GM10248 (cell line): ENCODE data around the gene KIAA1210.

Experiments used
- CTCF ChIA-PET: fragments of 300-600 bp; sonication (Branson Sonifier 250); formaldehyde crosslinking; extraction: SDS; loops from one replicate; lab custom pipeline; 2021; ENCODE audit warnings: antibody characterized with exemption; lab: Yijun Ruan, JAX
- POLR2A ChIA-PET: fragments of 350-650 bp; sonication (Branson Sonifier 250); formaldehyde crosslinking; extraction: SDS; loops from one replicate; lab custom pipeline; 2020; ENCODE audit warnings: antibody characterized with exemption; lab: Yijun Ruan, JAX
- DNase-seq: peaks from one replicate; pipeline ENCODE4 v3.0.0; 2012; ENCODE audit errors: extremely low spot score
- CTCF ChIP-seq: IDR thresholded peaks from 2 replicates; pipeline ENCODE4 v1.5.1; 2012; ENCODE audit warnings: mild to moderate bottlenecking, low read depth; ENCODE audit errors: extremely low read depth, missing control alignments, control extremely low read depth

The KIAA1210 gene

DNA sequence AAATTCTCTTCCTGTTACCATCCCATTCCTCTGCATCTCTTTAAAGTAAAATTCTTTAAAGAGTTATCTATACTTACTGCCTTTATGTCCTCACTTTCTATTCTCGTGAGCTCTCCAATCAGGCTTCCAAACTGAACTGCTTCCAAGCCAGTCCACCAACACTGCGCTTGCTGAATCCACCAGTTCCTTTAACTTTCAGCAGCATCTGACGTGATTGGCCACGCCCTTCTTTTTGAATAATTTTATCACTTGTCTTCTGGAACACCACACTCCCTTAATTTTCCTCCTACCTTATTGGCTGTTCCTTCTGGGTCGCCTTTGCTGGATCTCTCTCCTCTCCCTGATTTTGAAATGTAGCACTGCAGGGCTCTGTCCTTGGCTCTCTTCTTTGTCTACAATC, at the start of gene KIAA1210:
Gene KIAA1210 (minus strand): TSS at position 163 of the 400 bp plus-strand sequence. CDS start 4,170 bp downstream, outside the sequence.
- CTCF ChIA-PET = interaction anchor here (2.2 kb wide), 1 partner anchor 9 kb away, joined by 5 read pairs; no protein-coding TSS in a partner anchor
- POLR2A ChIA-PET = no interaction called here
- no peak for TF ChIP-seq CTCF
- DNase-seq = no peak

DNA sequence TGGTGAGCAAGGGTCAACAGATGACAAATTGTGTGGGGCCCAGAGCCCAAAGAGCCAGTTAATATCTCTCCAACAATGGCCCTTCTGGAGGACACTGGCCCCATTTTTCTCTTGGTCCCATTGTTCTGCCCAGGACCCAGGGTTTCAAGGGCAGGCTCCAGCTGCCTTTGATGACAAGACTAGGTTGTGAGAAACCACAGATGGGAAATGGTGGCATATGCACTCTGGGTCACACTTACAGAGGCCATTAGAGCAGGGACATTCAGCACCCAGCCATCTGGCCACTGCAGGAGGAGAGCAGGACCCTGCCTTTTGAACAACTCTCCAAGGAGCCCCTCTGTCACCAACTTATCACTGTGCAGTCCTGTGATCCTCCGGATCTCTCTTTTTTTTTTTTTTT, 49.7 kb upstream of the KIAA1210 start:
- CTCF ChIA-PET = no interaction called here
- POLR2A ChIA-PET = no interaction called here
- no peak for DNase-seq
- TF ChIP-seq CTCF = no peak

DNA sequence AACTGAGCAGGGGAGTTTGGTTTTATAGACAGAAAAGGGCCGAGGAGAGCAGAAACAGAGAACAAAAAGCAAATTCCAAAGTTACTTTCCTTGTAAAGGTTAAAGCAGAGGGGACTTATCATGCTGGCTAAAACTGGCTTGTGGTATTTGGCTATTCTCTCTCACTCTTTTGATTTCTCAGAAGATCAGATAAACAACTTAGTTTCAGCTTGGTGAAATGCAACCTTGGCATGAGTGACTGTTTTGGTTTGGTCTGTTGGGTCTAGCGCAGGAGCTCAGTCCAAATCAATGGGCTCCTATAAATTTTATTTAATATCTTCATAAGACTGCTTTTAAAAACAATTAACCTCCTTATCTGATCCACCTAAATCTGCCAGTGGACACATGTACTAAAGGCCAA, 47.3 kb upstream of the KIAA1210 start:
- CTCF ChIA-PET = no interaction called here
- TF ChIP-seq CTCF = no peak
- POLR2A ChIA-PET = no interaction called here
- DNase-seq = no peak

DNA sequence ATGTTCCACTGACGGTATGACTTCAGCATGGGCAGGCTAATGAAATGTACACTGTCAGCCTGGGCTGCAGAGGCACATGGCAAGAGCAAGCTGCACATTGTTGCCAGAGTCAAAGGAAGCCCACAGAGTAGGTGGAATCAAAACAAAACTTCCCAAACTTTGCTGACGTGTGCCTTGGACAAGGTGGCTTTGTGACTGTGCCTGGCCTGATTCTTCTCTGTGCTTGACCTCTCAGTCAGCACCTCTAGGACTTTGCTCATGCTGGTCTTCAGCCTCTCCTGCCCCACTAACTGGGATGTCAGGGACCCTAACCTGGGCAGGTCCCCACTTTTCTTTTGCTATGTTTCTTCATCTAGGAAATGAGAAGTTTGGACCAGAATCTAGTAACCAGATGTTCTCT, 40.5 kb upstream of the KIAA1210 start:
- POLR2A ChIA-PET = no interaction called here
- CTCF ChIA-PET = no interaction called here

DNA sequence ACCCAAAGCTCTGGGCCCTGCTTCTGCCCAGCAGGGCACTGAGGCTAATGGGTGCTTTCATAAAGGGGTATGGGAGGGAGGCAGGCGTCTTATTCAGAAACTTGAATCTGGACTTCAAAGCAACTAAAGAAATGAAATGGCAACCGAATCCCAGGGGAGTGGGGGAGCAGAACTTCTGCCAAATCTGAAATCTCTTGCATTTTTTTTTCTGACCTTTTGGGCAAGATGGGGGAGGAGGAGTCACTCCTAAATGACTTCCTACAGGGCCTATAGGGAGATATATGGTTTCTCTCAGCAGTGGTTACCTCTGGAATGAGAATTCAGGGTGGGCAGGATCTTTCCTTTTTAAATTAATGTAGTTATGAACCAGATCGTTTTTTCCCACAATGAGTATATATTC, 30.6 kb upstream of the KIAA1210 start:
- DNase-seq = no peak
- TF ChIP-seq CTCF = no peak
- ChIA-PET POLR2A (no interaction called here), CTCF (no interaction called here)

More for the DNA sequence above, 40.5 kb upstream of the KIAA1210 start:
- no peak for DNase-seq
- no peak for TF ChIP-seq CTCF

DNA sequence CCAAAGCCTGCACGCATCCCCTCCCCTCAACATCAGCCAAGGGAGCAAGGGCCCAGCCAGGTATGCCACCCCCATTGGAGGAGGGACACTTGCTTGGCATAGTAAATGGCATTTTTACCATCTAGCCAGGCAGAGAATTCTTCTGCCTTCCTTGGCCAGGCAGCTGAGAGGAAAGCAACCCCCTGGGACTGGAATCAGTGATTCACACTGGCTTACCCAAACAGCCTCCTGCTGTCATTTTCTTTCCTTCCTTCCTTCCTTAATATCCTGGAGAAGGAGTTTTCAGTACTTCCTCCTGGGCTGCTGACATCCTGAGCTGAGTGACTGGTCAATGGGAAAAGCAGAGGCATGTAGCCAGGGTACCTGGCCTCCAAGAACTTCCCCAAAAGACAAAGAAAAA, 28.6 kb upstream of the KIAA1210 start:
- POLR2A ChIA-PET = no interaction called here

More for the DNA sequence above, 28.6 kb upstream of the KIAA1210 start:
- CTCF ChIA-PET = no interaction called here
- DNase-seq = no peak
- TF ChIP-seq CTCF = no peak
